ENCODE results near the gene GPR146.

- TF ChIP-seq CTCF (IDR thresholded peaks at IDR 0.05 in 8 of 11, conservative IDR thresholded peaks at IDR 0.05 in 3 of 11) (no peak), POLR2A (IDR thresholded peaks at IDR 0.05) (no peak), POLR2AphosphoS5 (IDR thresholded peaks at IDR 0.05) (no peak)
Measured at GRCh38 chr7:1065263-1065584, 20.9 kb downstream of the GPR146 start.
